DOHH2 (cell line): ENCODE data around the gene MOB1A.
"Not testable (repeated sequence)": the region's sequence is repeated elsewhere in the genome, so short reads cannot be mapped to it uniquely, and the experiment has no call there.

ENCODE experiments used
- H3F3A ChIP-seq: fragments of 200-600 bp; sonication (generic), shearing (Covaris generic); 2 replicates; pipeline ENCODE4 v1.6.0; 2016; ENCODE audit warnings: antibody characterized with exemption, mild to moderate bottlenecking; ENCODE audit not compliant: control insufficient read depth, insufficient read depth
- H3K27ac ChIP-seq: fragments of 200-600 bp; sonication (generic); 2 replicates; pipeline ENCODE4 v1.5.1; 2014; ENCODE audit warnings: low read depth, mild to moderate bottlenecking, low read length, moderate library complexity
- H3K27me3 ChIP-seq: fragments of 200-600 bp; sonication (generic); 2 replicates; pipeline ENCODE4 v1.6.1; 2014; ENCODE audit warnings: mild to moderate bottlenecking, low read length, mixed read lengths; ENCODE audit not compliant: control insufficient read depth
- H3K36me3 ChIP-seq: fragments of 200-600 bp; sonication (generic); 2 replicates; pipeline ENCODE4 v1.6.1; 2014; ENCODE audit warnings: mild to moderate bottlenecking, low read length, moderate library complexity, mixed read lengths; ENCODE audit not compliant: control insufficient read depth
- H3K4me1 ChIP-seq: fragments of 200-600 bp; sonication (generic); 2 replicates; pipeline ENCODE4 v1.6.1; 2014; ENCODE audit warnings: mild to moderate bottlenecking, low read length, mixed read lengths; ENCODE audit not compliant: control insufficient read depth
- H3K4me2 ChIP-seq: fragments of 200-600 bp; sonication (generic); 2 replicates; pipeline ENCODE4 v1.6.0; 2014; ENCODE audit warnings: mild to moderate bottlenecking, low read length, moderate library complexity
- H3K4me3 ChIP-seq: fragments of 200-600 bp; sonication (generic); 2 replicates; pipeline ENCODE4 v1.5.1; 2014; ENCODE audit warnings: mild to moderate bottlenecking, low read length, mixed read lengths
- H3K79me2 ChIP-seq: fragments of 200-600 bp; sonication (generic); 2 replicates; pipeline ENCODE4 v1.6.1; 2014; ENCODE audit warnings: mild to moderate bottlenecking, low read length, mixed read lengths; ENCODE audit not compliant: control insufficient read depth
- H3K9me2 ChIP-seq: fragments of 200-600 bp; sonication (generic); replicated peaks from 2 replicates; pipeline ENCODE4 v1.6.1; 2014; ENCODE audit warnings: mild to moderate bottlenecking, low read length, mixed read lengths; ENCODE audit not compliant: control insufficient read depth
- H3K9me3 ChIP-seq: fragments of 200-600 bp; sonication (generic); 2 replicates; pipeline ENCODE4 v1.6.1; 2014; ENCODE audit warnings: antibody characterized with exemption, low read length, mixed read lengths; ENCODE audit not compliant: control insufficient read depth, insufficient read depth
- H4K20me1 ChIP-seq: fragments of 200-600 bp; sonication (generic); 2 replicates; pipeline ENCODE4 v1.6.0; 2014; ENCODE audit warnings: low read depth, mild to moderate bottlenecking, antibody characterized with exemption, low read length, moderate library complexity; ENCODE audit not compliant: control insufficient read depth, insufficient read depth
- CTCF ChIP-seq: fragments of 200-600 bp; sonication (generic); IDR thresholded peaks from one replicate; pipeline ENCODE4 v1.5.1; 2014; ENCODE audit warnings: antibody characterized with exemption, mild to moderate bottlenecking, low read depth, low read length; ENCODE audit not compliant: poor library complexity, severe bottlenecking
- EZH2phosphoT487 ChIP-seq: fragments of 200-600 bp; sonication (generic); IDR thresholded peaks from 2 replicates; pipeline ENCODE4 v1.6.1; 2017; ENCODE audit warnings: borderline replicate concordance, mild to moderate bottlenecking, antibody characterized with exemption, low read length, moderate library complexity, mixed read lengths

The MOB1A gene

GRCh38 chr2:74188018-74188601, 9.4 kb upstream of the MOB1A start:
- H3F3A ChIP-seq, result peaks cover 24% of the 10 kb centered on the region
- peaks cover 70% of the 10 kb centered on the region for H3K4me1 ChIP-seq
- TF ChIP-seq CTCF (no peak), EZH2phosphoT487 (no peak)
- no peak overlapping the region for H3K4me2 ChIP-seq
- no peaks in the 10 kb centered on the region for H4K20me1 ChIP-seq
- H3K36me3 ChIP-seq, result no peaks in the 10 kb centered on the region
- H3K27ac ChIP-seq, result no peak overlapping the region
- H3K9me3 ChIP-seq, result no peaks in the 10 kb centered on the region
- no peaks in the 10 kb centered on the region for H3K27me3 ChIP-seq
- H3K4me3 ChIP-seq, result no peak overlapping the region; the same call in 1 of the 2 replicates
- H3K79me2 ChIP-seq, result no peaks in the 10 kb centered on the region
- no peaks in the 10 kb centered on the region for H3K9me2 ChIP-seq

- not testable (repeated sequence) for H4K20me1 ChIP-seq, H3K9me3 ChIP-seq, H3K4me3 ChIP-seq, H3K9me2 ChIP-seq, H3K27me3 ChIP-seq, H3K36me3 ChIP-seq, H3K79me2 ChIP-seq
- peaks cover 76% of the 10 kb centered on the region for H3K4me1 ChIP-seq
- peaks cover 30% of the 10 kb centered on the region for H3F3A ChIP-seq
- H3K4me2 ChIP-seq, result peak overlapping the region; percentile 66
- peak overlapping the region; percentile 91 for H3K27ac ChIP-seq
Measured at GRCh38 chr2:74186706-74187105, 8.0 kb upstream of the MOB1A start.

- H3K79me2 ChIP-seq, result no peaks in the 10 kb centered on the region
- TF ChIP-seq CTCF (no peak), EZH2phosphoT487 (no peak)
- H4K20me1 ChIP-seq, result no peaks in the 10 kb centered on the region
Measured at GRCh38 chr2:74186038-74186437, 7.4 kb upstream of the MOB1A start.

GRCh38 chr2:74183878-74184277, 5.2 kb upstream of the MOB1A start:
- peaks cover 57% of the 10 kb centered on the region for H3F3A ChIP-seq
- no peaks in the 10 kb centered on the region for H3K9me3 ChIP-seq
- H3K9me2 ChIP-seq, result no peaks in the 10 kb centered on the region
- no peak for TF ChIP-seq EZH2phosphoT487
- TF ChIP-seq CTCF, result no peak
- no peaks in the 10 kb centered on the region for H3K36me3 ChIP-seq
- no peaks in the 10 kb centered on the region for H3K27me3 ChIP-seq
- H3K4me3 ChIP-seq, result peak overlapping the region; percentile 25
- no peaks in the 10 kb centered on the region for H4K20me1 ChIP-seq
- peak overlapping the region; percentile 91 for H3K27ac ChIP-seq
- peaks cover 5% of the 10 kb centered on the region for H3K79me2 ChIP-seq
- peaks cover 87% of the 10 kb centered on the region for H3K4me1 ChIP-seq
- peak overlapping the region; percentile 28 for H3K4me2 ChIP-seq

More at GRCh38 chr2:74186038-74186437, 7.4 kb upstream of the MOB1A start:
- Histone ChIP-seq H3F3A (peaks cover 35% of the 10 kb centered on the region), H3K27me3 (no peaks in the 10 kb centered on the region), H3K4me2 (peak overlapping the region; percentile 66), H3K36me3 (no peaks in the 10 kb centered on the region), H3K9me3 (no peaks in the 10 kb centered on the region), H3K9me2 (no peaks in the 10 kb centered on the region), H3K4me3 (peak overlapping the region; percentile 47), H3K4me1 (peaks cover 75% of the 10 kb centered on the region), H3K27ac (peak overlapping the region; percentile 91)
